GM18526 (cell line): ENCODE results near the gene ARHGEF28.

Source experiments
- POLR2A ChIP-seq: IDR thresholded peaks from 3 replicates; pipeline ENCODE4 v1.6.1; 2011; ENCODE audit not compliant: insufficient read length; ENCODE audit errors: extremely low read depth

Gene ARHGEF28

DNA sequence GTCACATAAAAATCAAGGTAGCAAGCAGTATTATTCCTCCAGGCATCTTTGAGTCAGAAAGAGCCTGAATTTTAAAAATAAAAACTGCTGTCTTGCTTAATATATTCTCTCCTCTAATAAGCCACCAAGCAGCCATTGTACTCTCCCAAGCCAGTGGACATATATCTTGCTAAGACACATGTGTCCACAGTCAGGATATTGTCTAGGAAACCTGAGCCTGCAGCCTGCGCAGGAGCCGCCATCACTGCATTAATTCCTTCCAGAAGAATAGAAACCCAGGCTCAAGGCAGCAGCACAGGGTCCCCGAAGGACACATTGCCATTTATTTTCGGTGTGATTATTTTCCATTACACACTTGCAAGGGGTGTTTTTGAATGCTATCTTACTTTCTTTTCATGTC, 345.3 kb downstream of the ARHGEF28 start:
- no peak for TF ChIP-seq POLR2A

GRCh38 chr5:73973135-73973534, 347.1 kb downstream of the ARHGEF28 start:
- TF ChIP-seq POLR2A, result no peak

- TF ChIP-seq POLR2A, result no peak
These were observed 348.9 kb downstream of the ARHGEF28 start for GRCh38 chr5:73974871-73975360.

- TF ChIP-seq POLR2A, result no peak
These were observed 349.8 kb downstream of the ARHGEF28 start for GRCh38 chr5:73975845-73976244.

- TF ChIP-seq POLR2A, result no peak
These were observed 351.1 kb downstream of the ARHGEF28 start for GRCh38 chr5:73977146-73977545.

GRCh38 chr5:73979321-73979720, 353.3 kb downstream of the ARHGEF28 start:
- no peak for TF ChIP-seq POLR2A

DNA sequence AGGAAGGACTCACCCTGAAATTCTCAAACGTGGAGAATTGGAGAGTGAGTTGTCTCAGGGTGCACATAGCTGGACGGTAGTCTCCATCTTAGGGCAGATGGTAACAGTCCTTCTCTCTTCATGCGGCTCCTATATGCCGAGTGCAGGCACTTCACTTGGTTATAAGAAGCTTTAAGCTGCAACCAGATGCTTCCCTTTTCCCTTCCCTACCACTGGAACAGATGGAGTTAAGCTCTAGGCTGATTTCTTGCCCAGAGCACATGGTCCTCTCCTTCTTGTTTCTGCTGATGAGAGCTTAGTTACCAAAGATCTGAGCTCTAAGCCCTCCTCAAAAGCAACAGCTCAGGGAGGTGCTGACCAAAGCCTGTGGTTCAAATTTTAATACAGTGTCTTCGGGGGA, 355.7 kb downstream of the ARHGEF28 start:
- no peak for TF ChIP-seq POLR2A

GRCh38 chr5:73983644-73984043, 357.6 kb downstream of the ARHGEF28 start:
- no peak for TF ChIP-seq POLR2A

DNA sequence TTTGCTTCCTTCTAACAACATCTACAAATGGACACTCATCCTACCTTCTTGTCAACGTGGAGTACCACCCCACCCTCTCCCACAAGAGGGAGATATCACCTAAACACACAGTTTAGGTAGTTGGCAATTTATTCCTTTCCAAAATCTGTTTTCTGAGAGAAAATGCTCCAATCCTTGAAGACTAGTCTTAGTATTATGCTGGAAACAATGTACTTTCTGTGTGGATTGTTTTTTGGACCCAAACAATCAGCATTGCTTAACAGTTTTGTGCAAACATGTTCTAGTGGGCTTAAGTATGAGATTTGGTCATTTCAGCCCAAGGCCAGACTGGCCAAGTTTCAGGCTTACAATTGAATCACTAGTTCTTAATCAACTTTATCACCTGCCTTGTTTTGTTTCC, 359.1 kb downstream of the ARHGEF28 start:
- TF ChIP-seq POLR2A, result no peak

- no peak for TF ChIP-seq POLR2A
These were observed 360.7 kb downstream of the ARHGEF28 start for GRCh38 chr5:73986729-73987128.

DNA sequence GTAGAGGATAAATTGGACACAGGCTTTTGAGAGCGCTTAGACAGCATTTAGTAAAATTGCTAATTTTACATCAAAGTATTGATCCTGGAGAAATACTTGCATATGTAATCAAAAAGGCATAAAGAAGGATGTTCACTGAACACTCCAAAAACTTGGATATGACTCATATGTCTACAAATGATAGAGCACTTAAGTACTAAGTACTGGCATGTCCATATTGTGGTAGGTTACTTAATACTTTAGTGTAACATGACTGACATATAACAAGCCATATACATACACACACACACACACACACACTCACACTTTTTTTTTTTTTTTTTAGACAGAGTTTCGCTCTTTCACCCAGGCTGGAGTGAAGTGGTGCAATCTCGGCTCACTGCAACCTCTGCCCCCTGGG, 361.9 kb downstream of the ARHGEF28 start:
- TF ChIP-seq POLR2A, result no peak

- TF ChIP-seq POLR2A, result no peak
These were observed 364.0 kb downstream of the ARHGEF28 start for GRCh38 chr5:73989956-73990355.
